ENCODE data around the gene SLC35D1.

Gene SLC35D1

GRCh38 chr1:66996018-66996682 is 57.8 kb downstream of the SLC35D1 start:
- Histone ChIP-seq H3K4me3 (no peak overlapping the region), H3K27ac (no peak overlapping the region)
- peak; percentile 72 for DNase-seq (ENCODE audit: low spot score)
- TF ChIP-seq CTCF (IDR thresholded peaks at IDR 0.05), result peak; percentile 71

DNA sequence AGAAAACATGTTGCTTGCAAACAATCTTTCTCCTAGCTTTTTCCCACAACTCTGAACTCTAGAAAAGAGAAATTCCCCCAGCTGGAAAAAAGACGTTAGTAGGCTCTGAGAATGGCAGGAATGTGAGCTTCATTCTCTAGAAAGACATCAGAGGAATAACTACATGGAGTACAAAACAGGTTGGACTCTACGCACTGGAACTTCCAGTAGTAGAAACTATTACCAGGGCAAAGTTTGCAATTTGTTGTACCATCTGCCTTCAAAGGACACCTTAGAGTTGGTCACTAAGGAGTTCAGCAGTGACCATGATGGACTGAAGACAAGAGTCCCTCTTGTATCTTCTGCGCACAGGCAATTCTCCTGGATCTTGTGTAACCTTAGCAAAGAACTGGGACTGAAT is 60.9 kb downstream of the SLC35D1 start:
- Histone ChIP-seq H3K4me3 (no peak overlapping the region), H3K27ac (no peak overlapping the region)
- TF ChIP-seq CTCF (IDR thresholded peaks at IDR 0.05), result no peak
- no peak for DNase-seq (ENCODE audit: low spot score)

GRCh38 chr1:66985835-66986234 is 68.1 kb downstream of the SLC35D1 start:
- TF ChIP-seq CTCF (IDR thresholded peaks at IDR 0.05), result no peak
- no peak for DNase-seq (ENCODE audit: low spot score)
- Histone ChIP-seq H3K27ac (no peak overlapping the region), H3K4me3 (no peak overlapping the region)

DNA sequence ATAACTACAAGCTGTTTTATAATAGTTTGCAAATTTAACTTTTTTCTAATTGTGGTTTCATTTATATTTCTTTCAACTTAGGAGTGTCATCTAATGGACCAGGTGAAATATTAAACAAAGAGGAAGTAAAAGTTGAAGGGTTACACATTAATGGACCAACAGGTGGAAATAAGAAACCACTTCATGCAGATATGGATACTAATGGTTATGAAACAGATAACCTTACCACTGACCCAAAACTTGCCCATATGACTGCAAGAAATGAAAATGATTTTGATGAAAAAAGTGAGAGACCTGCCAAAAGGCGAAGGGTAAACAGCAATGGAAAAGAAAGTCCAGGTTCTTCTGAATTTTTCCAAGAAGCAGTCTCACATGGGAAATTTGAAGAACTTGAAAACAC is 69.5 kb downstream of the SLC35D1 start:
- DNase-seq (ENCODE audit: low spot score), result no peak
- TF ChIP-seq CTCF (IDR thresholded peaks at IDR 0.05), result no peak
- no peak overlapping the region for H3K4me3 ChIP-seq
- H3K27ac ChIP-seq, result no peak overlapping the region

DNA sequence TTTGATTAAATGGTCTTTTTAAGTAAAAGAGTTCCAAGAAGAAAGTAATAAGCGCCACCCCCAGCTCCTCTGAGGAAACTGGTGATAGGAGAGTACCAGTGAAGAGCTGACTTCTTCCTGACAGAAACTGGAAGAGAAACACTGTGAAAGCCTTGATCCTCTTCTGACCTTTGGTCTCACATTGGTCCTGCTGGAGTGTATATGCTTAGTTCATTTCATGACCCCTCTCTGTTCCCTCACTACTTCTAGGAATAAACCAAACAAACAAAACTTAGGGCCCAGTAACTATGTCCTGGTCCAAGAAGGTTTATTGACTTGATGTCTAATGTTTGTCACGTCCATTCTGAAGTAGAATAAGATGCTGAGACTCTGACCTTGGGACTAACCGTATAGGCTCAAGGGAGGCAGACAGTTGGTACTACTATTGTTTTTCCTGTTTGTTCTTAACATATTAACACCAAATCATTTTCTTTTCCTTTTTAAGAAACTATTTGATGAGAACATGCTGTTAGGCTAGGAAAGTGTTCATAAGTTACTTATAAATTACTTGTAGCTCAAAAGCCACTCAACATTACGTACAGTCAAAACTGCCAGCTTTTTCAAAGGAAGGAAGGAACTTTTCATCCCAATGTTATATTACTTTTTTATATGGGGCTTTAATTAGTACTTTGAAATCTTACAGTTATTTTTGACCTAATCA is 71.2 kb downstream of the SLC35D1 start:
- no peak for DNase-seq (ENCODE audit: low spot score)
- no peak for TF ChIP-seq CTCF (IDR thresholded peaks at IDR 0.05)
- H3K27ac ChIP-seq, result no peak overlapping the region
- no peak overlapping the region for H3K4me3 ChIP-seq

- DNase-seq (ENCODE audit: low spot score), result no peak
- Histone ChIP-seq H3K4me3 (peak overlapping the region; percentile 55), H3K27ac (peak overlapping the region; percentile 8 to 55)
- TF ChIP-seq CTCF (IDR thresholded peaks at IDR 0.05), result no peak
These were observed 72.3 kb downstream of the SLC35D1 start for GRCh38 chr1:66981679-66982078.

Data from coronary artery (tissue), 2 donors.